A204.1 (cell line): ENCODE data around the gene ITGAL.
"Not testable (repeated sequence)": the region's sequence is repeated elsewhere in the genome, so short reads cannot be mapped to it uniquely, and the experiment has no call there.

Experiments used
- FAIRE-seq: peaks from 2 replicates; lab custom pipeline; 2012; peaks lifted over from hg19 to GRCh38; lab: Jason Lieb, UNC

Gene ITGAL

GRCh38 chr16:30491744-30492308 lies 19.3 kb downstream of the ITGAL start:
- FAIRE-seq, result no peak

DNA sequence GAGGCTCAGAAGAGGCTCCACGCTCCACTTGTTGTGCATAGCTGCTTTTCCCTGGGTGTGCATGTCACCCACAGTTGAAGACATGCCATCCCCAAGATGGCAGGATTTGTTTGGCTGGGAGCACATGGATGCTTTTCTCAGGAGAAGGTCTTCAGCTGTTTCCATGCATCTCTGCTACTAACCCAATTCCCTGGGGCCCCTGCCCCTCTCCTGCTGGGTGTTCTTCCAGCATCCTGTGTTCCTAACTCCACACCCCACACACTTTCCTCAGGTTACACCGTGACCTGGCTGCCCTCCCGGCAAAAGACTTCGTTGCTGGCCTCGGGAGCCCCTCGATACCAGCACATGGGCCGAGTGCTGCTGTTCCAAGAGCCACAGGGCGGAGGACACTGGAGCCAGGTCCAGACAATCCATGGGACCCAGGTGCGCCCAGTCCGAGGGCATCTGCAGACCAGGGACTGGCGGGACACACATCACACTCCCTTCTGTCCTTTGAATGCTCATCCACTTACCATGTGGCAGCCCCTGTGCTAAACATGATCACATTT lies 21.5 kb downstream of the ITGAL start:
- no peak for FAIRE-seq

DNA sequence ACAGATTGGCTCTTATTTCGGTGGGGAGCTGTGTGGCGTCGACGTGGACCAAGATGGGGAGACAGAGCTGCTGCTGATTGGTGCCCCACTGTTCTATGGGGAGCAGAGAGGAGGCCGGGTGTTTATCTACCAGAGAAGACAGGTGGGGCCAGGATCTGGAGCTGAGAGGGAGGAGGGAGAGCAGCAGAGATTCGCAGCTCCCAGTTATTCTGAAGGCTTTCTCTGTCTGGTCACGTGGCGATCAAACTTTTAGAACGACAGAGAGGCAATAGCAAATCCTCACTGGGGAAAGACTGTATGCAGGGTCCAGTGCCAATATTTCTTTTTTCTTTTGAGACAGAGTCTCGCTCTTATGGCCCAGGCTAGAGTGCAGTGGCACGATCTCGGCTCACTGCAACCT lies 22.2 kb downstream of the ITGAL start:
- FAIRE-seq, result no peak

DNA sequence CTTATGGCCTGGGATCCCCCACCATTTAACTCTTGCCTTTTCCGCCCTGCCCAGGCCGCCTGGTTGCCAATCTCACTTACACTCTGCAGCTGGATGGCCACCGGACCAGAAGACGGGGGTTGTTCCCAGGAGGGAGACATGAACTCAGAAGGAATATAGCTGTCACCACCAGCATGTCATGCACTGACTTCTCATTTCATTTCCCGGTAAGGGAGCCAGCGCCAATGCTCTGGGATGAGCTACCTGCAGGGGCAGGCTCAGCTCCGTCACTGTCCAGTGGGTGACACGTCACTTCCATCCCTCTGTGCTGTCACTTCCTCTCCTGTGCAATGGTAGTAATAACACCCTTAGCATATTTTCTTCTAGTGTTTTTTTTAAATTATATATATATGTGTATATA lies 26.7 kb downstream of the ITGAL start:
- no peak for FAIRE-seq

DNA sequence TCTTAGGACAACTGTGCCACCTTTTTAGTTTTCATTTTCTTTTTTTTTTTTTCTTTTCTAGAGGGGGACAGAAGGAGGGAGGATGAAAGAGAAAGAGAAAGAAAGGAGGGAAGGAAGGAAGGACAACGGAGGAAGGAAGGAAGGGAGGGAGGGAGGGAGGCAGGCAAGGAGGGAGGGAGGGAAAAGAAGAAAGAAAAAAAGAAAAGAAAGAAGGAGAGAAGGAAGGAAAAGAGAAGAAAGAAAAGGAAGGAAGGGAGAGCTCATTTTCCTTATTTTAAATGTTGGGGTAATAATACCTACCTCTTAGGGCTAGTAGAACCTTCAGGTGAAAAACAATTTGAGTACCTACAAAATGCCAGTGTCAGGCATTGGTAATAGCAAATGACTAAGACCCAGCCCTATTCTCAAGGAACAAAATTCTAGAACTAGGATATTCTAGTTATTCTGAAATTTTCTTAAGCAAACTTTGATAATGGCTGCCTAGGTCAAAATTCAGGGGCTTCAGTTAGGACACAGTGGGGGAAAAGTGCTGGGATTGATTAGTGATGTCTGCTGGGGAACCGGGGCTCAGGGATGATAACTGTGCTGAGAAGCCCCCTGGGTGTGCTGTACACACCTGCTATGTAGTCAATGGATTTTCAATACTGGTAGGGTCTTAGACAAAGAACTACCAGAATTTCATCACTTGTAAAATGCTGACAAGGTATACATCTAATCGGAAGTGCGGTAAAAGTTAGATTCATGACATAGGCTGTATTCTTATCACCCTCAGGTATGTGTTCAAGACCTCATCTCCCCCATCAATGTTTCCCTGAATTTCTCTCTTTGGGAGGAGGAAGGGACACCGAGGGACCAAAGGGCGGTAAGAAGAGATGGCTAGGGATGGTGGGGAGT lies 31.1 kb downstream of the ITGAL start:
- no peak for FAIRE-seq

- FAIRE-seq, result no peak
Observed at GRCh38 chr16:30509081-30509765, 36.7 kb downstream of the ITGAL start.

GRCh38 chr16:30510376-30510938 lies 37.9 kb downstream of the ITGAL start:
- no peak for FAIRE-seq

GRCh38 chr16:30511509-30511908 lies 39.0 kb downstream of the ITGAL start:
- no peak for FAIRE-seq

DNA sequence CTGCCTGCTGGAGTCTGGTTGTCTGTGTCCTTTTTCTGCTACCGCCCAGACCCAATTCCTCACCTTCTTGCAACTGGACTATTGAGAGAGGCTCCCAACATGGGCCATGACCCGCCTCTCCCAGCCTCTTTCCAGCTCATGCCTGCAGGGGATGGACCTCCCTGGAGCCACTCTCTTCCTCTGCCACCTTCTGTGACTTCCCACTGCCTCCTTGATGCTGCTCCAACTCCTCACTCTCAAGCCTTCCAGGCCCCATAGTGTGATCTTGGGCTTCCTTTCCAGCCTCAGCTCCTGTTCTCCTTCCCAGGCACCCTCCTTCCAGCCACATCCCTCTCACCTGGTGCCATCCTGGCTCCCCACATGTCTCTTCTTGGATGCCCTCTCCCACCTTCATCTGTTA lies 42.7 kb downstream of the ITGAL start:
- no peak for FAIRE-seq

GRCh38 chr16:30518552-30518951 lies 46.0 kb downstream of the ITGAL start:
- FAIRE-seq, result no peak

DNA sequence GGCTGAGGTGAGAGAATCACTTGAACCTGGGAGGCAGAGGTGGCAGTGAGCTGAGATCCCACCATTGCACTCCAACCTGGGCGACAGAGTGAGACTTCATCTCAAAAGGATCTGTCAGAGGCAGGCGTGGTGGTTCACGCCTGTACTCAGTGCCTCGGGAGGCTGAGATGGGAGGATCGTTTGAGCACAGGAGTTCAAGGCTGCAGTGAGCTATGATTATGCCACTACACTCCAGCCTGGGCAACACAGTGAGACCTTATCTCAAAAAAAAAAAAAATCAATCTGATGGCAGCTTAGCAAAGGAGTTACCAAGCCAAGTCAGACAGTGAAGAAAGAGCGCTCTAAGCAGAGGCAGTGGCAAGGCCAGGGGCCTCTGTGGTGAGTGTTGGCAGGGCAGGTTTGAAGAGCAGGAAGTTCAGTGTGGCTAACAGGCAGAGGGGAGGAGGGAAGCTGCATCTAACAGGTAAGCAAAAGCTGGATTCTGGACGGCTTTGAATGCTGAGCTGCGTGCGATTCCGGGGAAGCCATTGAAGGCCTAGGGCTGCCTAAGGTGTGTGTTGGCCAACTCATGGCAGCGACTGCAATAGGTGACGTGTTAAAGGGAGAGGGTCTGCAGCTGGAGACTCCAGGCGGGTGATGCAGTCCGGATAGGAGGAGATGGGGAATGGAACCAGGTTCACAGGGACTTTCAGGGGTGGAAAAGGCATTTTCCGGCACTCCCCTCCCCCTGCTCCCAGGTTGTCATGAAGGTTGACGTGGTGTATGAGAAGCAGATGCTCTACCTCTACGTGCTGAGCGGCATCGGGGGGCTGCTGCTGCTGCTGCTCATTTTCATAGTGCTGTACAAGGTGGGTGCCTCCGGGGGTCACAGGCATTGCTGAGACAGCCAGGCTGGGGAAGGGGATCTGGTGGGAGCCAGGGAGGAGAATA lies 46.8 kb downstream of the ITGAL start:
- FAIRE-seq, result no peak

DNA sequence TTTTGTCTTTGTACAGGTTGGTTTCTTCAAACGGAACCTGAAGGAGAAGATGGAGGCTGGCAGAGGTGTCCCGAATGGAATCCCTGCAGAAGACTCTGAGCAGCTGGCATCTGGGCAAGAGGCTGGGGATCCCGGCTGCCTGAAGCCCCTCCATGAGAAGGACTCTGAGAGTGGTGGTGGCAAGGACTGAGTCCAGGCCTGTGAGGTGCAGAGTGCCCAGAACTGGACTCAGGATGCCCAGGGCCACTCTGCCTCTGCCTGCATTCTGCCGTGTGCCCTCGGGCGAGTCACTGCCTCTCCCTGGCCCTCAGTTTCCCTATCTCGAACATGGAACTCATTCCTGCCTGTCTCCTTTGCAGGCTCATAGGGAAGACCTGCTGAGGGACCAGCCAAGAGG lies 48.9 kb downstream of the ITGAL start:
- no peak for FAIRE-seq

GRCh38 chr16:30521873-30522641 lies 49.5 kb downstream of the ITGAL start:
- FAIRE-seq, result no peak

DNA sequence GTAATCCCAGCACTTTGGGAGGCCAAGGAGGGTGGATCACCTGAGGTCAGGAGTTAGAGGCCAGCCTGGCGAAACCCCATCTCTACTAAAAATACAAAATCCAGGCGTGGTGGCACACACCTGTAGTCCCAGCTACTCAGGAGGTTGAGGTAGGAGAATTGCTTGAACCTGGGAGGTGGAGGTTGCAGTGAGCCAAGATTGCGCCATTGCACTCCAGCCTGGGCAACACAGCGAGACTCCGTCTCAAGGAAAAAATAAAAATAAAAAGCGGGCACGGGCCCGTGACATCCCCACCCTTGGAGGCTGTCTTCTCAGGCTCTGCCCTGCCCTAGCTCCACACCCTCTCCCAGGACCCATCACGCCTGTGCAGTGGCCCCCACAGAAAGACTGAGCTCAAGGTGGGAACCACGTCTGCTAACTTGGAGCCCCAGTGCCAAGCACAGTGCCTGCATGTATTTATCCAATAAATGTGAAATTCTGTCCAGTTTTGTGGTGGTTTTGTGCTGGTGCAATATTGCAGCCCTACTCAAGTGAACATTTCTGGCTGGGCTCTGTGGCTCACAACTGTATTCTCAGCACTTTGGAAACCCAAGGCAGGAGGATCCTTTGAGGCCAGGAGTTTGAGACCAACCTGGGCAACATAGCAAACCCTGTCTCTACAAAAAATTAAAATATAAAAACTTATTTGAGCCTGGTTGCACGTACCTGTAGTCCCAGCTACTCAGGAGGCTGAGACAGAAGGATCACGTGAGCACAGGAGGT lies 50.3 kb downstream of the ITGAL start:
- FAIRE-seq, result not testable (repeated sequence)

DNA sequence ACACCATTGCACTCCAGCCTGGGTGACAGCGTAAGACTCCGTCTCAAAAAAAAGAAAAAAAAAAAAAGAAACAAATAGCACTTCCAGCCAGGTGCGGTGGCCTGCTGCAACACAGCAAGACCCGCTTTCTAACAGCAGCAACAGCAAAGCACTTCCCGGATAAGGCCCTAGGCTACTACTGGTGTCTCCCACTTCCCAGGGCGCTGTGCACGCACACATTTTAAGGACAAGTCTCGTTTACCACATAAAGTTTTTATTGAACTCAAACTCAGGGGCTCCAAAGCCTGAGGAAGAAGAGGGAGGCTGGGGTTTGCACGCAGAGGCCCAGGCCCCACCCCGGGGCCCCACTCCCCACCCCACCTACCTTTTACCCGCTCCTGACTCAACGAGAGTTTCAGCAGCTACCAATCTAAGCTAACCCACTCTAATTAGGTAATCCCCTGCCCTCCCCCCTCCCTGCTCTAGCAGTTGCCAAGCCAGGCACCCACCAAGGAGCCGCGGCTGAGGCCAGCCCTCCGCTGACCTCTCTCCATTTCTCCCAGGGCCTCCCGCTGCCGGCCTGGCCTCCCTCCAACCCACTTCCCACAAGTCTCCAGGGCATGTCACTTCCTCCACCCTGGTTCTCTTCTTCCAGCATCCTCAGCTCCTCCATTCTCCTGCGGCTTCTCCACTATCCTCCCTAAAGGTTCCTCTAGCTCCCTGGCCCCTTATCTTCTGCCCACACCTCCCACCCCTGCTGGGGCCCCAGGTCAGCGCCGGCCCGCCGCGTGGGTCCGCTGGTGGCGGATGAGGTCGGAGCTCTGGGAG lies 51.4 kb downstream of the ITGAL start:
- no peak for FAIRE-seq

DNA sequence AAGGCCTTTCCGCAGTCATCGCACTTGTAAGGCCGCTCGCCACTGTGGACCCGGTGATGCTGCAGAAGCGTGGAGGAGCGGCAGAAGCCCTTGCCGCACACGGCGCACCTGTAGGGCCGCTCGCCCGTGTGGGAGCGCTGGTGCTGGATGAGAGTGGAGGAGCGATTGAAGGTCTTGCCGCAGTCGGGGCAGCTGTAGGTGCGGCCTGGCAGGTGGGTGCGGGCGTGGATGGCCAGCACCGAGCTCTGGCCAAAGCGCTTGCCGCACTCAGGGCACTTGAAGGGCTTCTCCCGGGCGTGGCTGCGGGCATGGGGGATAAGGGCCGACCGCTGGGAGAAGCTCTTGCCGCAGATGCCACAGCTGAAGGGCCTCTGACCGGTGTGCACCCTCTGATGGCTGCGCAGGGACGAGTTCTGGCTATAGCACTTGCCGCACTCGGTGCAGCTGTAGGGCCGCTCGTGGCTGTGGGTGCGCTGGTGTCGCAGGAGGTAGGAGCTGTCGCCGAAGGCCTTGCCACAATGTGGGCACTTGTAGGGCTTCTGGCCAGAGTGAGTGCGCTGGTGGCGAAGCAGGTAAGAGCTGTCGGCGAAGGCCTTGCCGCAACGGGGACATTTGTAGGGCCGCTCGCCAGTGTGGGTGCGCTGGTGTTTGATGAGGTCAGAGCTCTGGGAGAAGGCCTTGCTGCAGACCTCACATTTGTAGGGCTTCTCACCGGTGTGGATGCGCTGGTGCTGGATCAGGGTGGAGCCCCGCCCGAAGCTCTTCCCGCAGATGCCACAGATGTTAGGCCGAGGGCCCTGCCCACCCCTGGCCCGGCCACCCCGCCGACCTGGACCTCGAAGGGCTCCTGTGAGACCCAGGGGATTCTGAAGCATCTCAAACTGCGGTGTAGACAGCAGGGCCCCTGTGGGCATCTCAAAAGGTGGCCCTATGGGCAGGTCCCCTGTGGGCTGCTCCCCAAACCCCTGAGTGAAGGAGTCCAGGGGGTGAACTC lies 52.3 kb downstream of the ITGAL start:
- FAIRE-seq, result no peak

- no peak for FAIRE-seq
Observed at GRCh38 chr16:30525844-30526136, 53.2 kb downstream of the ITGAL start.
